Keratinocyte (primary cell): Measurements from ENCODE around the gene ZBTB18.

Source experiments
- CTCF ChIP-seq, 3 experiments: IDR thresholded peaks in 1 of 3; conservative IDR thresholded peaks in 1 of 3; optimal IDR thresholded peaks in 1 of 3; 2 replicates in 2 of 3; 3 replicates in 1 of 3; pipeline versions ENCODE3 to v1.5.1; 2011; ENCODE audit warnings: low read length in 3 of 3, mild to moderate bottlenecking in 3 of 3, moderate library complexity in 2 of 3, control low read depth in 1 of 3, inconsistent platforms in 1 of 3; ENCODE audit not compliant: insufficient read depth in 2 of 3; ENCODE audit errors: extremely low read depth in 1 of 3
- EZH2 ChIP-seq: IDR thresholded peaks from one replicate; pipeline ENCODE4 v1.6.1; 2012; ENCODE audit warnings: inconsistent platforms, mild to moderate bottlenecking, low read length, moderate library complexity

DNA sequence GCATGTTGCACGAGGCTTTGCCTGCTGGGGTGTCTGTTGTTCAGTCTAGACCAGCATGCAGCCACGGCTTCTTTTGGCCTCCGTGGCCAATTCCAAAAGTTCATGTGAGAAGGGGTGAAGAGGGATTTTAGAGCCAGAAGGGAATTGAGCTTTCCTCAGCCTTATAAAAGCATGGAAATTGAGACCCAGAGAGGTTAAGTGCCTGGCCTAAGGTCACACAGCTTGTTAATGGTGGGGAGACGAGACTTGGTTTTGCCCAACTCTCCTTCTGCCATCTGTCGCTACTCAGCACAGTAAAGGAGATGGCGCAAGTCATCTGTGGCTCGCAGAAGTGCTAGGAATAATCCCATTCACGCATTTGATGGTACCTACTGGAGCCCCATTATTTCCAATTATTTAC is 25.7 kb downstream of the ZBTB18 start:
- no peak for TF ChIP-seq CTCF (optimal IDR thresholded peaks at IDR 0.05 in 1 of 3, IDR thresholded peaks at IDR 0.05 in 1 of 3, conservative IDR thresholded peaks at IDR 0.05 in 1 of 3; ENCODE audit: extremely low read depth in 1 of 3, insufficient read depth in 2 of 3, low read length in 3 of 3)
- TF ChIP-seq EZH2 = no peak
